Spleen (tissue), 7 donors: ENCODE results near the gene SDK2.
A peak's percentile ranks its signal among the peaks of the same experiment; 100 is the strongest.

ENCODE experiments used
- POLR2A ChIP-seq, 3 donors: fragments of 450-650 bp; IDR thresholded peaks; one replicate each; pipeline ENCODE4 v1.5.1; 2017; ENCODE audit warnings: antibody characterized with exemption in 3 of 3, mild to moderate bottlenecking in 1 of 3
- POLR2AphosphoS5 ChIP-seq, 3 donors: sonication (generic); formaldehyde crosslinking; IDR thresholded peaks; one replicate each; pipeline ENCODE4 v1.5.1; 2017; ENCODE audit warnings: antibody characterized with exemption in 3 of 3
- TF ChIP-seq, protein P1 (sequence below), 11 experiments: fragments of 200-600 bp in 7 of 11; fragments of 450-650 bp in 4 of 11; sonication (generic) in 4 of 11; IDR thresholded peaks in 8 of 11; conservative IDR thresholded peaks in 3 of 11; 1 replicate in 7 of 11; 2 replicates in 4 of 11; pipeline versions ENCODE4 v1.4.0 to v1.8.0; 2016 to 2021; ENCODE audit warnings: antibody characterized with exemption in 11 of 11, inconsistent platforms in 4 of 11, mild to moderate bottlenecking in 1 of 11
- donor health status: DM: no; HTN: no; CAD: no; lungs with moderate emphysema.
- donor health status: DM: no; HTN: no; CAD: no.
- donor health status: DM: no; HTN: no; CAD: no.

DNA sequence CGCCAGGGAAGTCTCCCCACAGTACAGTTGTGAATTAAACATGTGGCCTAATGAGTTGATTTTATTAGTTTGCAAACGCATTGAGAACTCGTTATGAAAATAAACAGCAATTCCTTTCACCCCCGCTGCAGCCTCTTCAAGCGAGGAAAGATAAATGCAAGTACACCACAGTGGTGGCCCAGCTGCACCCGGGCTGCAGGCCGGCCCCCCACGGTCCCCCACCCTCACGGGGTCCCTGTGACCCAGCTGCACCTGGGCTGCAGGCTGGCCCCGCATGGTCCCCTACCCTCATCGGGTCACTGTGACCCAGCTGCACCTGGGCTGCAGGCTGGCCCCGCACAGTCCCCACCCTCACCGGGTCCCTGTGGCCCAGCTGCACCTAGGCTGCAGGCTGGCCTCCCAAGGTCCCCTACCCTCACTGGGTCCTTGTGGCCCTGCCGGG is 32.2 kb downstream of the SDK2 start:
- TF ChIP-seq, protein P1, sequence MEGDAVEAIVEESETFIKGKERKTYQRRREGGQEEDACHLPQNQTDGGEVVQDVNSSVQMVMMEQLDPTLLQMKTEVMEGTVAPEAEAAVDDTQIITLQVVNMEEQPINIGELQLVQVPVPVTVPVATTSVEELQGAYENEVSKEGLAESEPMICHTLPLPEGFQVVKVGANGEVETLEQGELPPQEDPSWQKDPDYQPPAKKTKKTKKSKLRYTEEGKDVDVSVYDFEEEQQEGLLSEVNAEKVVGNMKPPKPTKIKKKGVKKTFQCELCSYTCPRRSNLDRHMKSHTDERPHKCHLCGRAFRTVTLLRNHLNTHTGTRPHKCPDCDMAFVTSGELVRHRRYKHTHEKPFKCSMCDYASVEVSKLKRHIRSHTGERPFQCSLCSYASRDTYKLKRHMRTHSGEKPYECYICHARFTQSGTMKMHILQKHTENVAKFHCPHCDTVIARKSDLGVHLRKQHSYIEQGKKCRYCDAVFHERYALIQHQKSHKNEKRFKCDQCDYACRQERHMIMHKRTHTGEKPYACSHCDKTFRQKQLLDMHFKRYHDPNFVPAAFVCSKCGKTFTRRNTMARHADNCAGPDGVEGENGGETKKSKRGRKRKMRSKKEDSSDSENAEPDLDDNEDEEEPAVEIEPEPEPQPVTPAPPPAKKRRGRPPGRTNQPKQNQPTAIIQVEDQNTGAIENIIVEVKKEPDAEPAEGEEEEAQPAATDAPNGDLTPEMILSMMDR (IDR thresholded peaks at IDR 0.05 in 8 of 11, conservative IDR thresholded peaks at IDR 0.05 in 3 of 11), result no peak
- TF ChIP-seq POLR2A (IDR thresholded peaks at IDR 0.05) (no peak), POLR2AphosphoS5 (IDR thresholded peaks at IDR 0.05) (peak in 1 of 3 donors; percentile 43)
